Lower leg skin (tissue), 4 donors: ENCODE data around the gene OR6C65. TPM values are rescaled to one million over a fixed set of nuclear protein-coding genes. Genes with fewer than 3 reads are reported as not detected.
"Not testable (repeated sequence)": the region's sequence is repeated elsewhere in the genome, so short reads cannot be mapped to it uniquely, and the experiment has no call there.

Source experiments
- DNase-seq, 2 donors: peaks; one replicate each; pipeline ENCODE4 v3.0.0-alpha.2; 2019; ENCODE audit warnings: low spot score in 2 of 2
- H3K4me3 ChIP-seq: fragments of 200-600 bp; sonication (generic); 2 replicates; pipeline ENCODE4 v1.5.1; 2017; ENCODE audit warnings: mild to moderate bottlenecking, low read depth; ENCODE audit not compliant: poor library complexity, severe bottlenecking
- POLR2A ChIP-seq, 2 donors: fragments of 450-650 bp; IDR thresholded peaks; one replicate each; pipeline ENCODE4 v1.6.1; 2016 to 2017; ENCODE audit warnings: antibody characterized with exemption in 2 of 2, mild to moderate bottlenecking in 1 of 2, moderate library complexity in 1 of 2
- WGBS, 2 donors: methylation state at CpG; one replicate each; pipeline ENCODE4 v1.1.5; 2018; 5-methylcytosine and 5-hydroxymethylcytosine counted together
- intact Hi-C: fragments of 100-400 bp; cut with DNase I; formaldehyde crosslinking; loops from one replicate; pipeline ENCODE4 v1.15.0; 2023; ENCODE audit warnings: low total_unique reads
- total RNA-seq, 4 donors: library from RNA; depleted of rRNA; stranded (reverse); fragments of >200 nt; gene quantifications; one replicate each; pipeline ENCODE4 v1.1.0, GENCODE V29; 2016
- TF ChIP-seq, protein P1 (sequence below), 3 donors: fragments of 450-650 bp; IDR thresholded peaks; one replicate each; pipeline ENCODE4 v1.5.1; 2016; ENCODE audit warnings: antibody characterized with exemption in 3 of 3, mild to moderate bottlenecking in 3 of 3, moderate library complexity in 2 of 3

The OR6C65 gene
- total RNA-seq, 4 donors from 2014 or later = not detected

DNA sequence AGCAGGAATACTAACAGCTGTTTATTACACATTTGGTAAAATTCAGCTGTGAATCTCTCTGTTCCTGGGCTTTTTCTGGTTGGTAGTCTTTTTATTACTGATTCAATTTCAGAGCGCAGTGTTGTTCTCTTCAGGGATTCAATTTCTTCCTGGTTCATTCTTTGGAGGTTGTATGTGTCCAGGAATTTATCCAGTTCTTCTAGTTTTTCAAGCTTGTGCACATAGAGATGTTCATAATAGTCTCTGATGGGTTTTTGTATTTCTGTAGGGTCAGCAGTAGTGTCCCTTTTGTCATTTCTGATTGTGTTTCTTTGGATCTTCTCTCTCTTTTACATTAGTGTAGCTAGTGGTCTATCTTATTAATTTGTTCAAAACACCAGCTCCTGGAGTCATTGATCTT, 16.6 kb downstream of the OR6C65 start:
- 84 to 86% methylated on average over 1 of the region's 1 CpG for WGBS, 2 donors
- TF ChIP-seq POLR2A (IDR thresholded peaks at IDR 0.05) = no peak
- intact Hi-C loops = no loop called here
- no peak overlapping the region for H3K4me3 ChIP-seq
- no peak for DNase-seq

GRCh38 chr12:55420307-55420962, 20.1 kb downstream of the OR6C65 start:
- 77 to 85% methylated on average over 2 of the region's 2 CpGs for WGBS, 2 donors
- no peak overlapping the region for H3K4me3 ChIP-seq
- intact Hi-C loops = no loop called here
- DNase-seq = no peak
- no peak for TF ChIP-seq POLR2A (IDR thresholded peaks at IDR 0.05)
- TF ChIP-seq, protein P1, sequence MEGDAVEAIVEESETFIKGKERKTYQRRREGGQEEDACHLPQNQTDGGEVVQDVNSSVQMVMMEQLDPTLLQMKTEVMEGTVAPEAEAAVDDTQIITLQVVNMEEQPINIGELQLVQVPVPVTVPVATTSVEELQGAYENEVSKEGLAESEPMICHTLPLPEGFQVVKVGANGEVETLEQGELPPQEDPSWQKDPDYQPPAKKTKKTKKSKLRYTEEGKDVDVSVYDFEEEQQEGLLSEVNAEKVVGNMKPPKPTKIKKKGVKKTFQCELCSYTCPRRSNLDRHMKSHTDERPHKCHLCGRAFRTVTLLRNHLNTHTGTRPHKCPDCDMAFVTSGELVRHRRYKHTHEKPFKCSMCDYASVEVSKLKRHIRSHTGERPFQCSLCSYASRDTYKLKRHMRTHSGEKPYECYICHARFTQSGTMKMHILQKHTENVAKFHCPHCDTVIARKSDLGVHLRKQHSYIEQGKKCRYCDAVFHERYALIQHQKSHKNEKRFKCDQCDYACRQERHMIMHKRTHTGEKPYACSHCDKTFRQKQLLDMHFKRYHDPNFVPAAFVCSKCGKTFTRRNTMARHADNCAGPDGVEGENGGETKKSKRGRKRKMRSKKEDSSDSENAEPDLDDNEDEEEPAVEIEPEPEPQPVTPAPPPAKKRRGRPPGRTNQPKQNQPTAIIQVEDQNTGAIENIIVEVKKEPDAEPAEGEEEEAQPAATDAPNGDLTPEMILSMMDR (IDR thresholded peaks at IDR 0.05) = no peak

- TF ChIP-seq, protein P1 (IDR thresholded peaks at IDR 0.05) = no peak
- TF ChIP-seq POLR2A (IDR thresholded peaks at IDR 0.05) = no peak
- DNase-seq = no peak
- WGBS, 2 donors = 77 to 84% methylated on average over 4 of the region's 4 CpGs
- no peak within 1 kb of the TSS for H3K4me3 ChIP-seq
- intact Hi-C loops = no loop called here
Observed at GRCh38 chr12:55425954-55426353, 25.6 kb downstream of the OR6C65 start, which contains the start of gene OR6C76. Gene OR6C76, plus strand, starts transcription at chr12:55426254. Its CDS starts 0 bp downstream, at chr12:55426254.

- 24 to 25% methylated on average over 1 of the region's 1 CpG for WGBS, 2 donors
- DNase-seq = no peak
- no peak for TF ChIP-seq POLR2A (IDR thresholded peaks at IDR 0.05)
- TF ChIP-seq, protein P1 (IDR thresholded peaks at IDR 0.05) = no peak
- no peak overlapping the region for H3K4me3 ChIP-seq
- intact Hi-C loops = no loop called here
Observed at GRCh38 chr12:55428331-55429243, 28.3 kb downstream of the OR6C65 start.

DNA sequence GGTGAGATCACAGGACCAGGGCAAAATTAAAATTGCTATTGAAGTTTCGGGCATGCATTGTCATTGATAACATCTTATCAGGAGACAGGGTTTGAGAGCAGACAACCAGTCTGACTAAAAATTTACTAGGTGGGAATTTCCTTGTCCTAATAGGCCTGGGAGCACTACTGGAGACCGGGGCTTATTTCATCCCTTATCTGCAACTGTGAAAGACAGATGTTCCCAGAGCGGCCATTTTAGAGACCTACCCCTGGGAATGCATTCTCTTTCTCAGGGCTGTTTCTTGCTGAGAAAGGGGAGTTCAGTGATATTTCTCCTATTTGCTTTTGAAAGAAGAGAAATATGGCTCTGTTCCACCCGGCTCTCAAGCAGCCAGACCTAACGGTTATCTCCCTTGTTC, 40.9 kb downstream of the OR6C65 start:
- DNase-seq, intact Hi-C loops, H3K4me3 ChIP-seq: not testable (repeated sequence)
- 76 to 81% methylated on average over 5 of the region's 5 CpGs for WGBS, 2 donors

- DNase-seq = no peak
- H3K4me3 ChIP-seq = no peak within 1 kb of the TSS
- 49 to 54% methylated on average over 2 of the region's 2 CpGs for WGBS, 2 donors
- no peak for TF ChIP-seq POLR2A (IDR thresholded peaks at IDR 0.05)
- TF ChIP-seq, protein P1 (IDR thresholded peaks at IDR 0.05) = no peak
- intact Hi-C loops = no loop called here
Observed at GRCh38 chr12:55443776-55444175, 43.4 kb downstream of the OR6C65 start, which contains the start of gene OR6C2. Gene OR6C2, plus strand, starts transcription at chr12:55444076. Its CDS starts 8,138 bp downstream, at chr12:55452214.
